ENCODE results near the gene G0S2. TPM values are rescaled to one million over a fixed set of nuclear protein-coding genes. Genes with fewer than 3 reads are reported as not detected.

Gene G0S2
- total RNA-seq, 1 experiment from 2014 or later: 9.0 TPM

GRCh38 chr1:209688746-209689234, 13.6 kb downstream of the G0S2 start:
- CTCF ChIA-PET: interaction anchor here (1.1 kb wide), 1 partner anchor 81 kb away, joined by 3 read pairs; no protein-coding TSS in a partner anchor
- DNase-seq (ENCODE audit: low spot score): no peak

GRCh38 chr1:209689477-209689876, 14.3 kb downstream of the G0S2 start:
- Histone ChIP-seq H3K36me3 (ENCODE audit: insufficient read depth, low read length, poor library complexity, severe bottlenecking) (no peaks in the 10 kb centered on the region), H3K27ac (ENCODE audit: low read depth, low read length, poor library complexity, severe bottlenecking) (no peak overlapping the region), H3K27me3 (replicated peaks; ENCODE audit: insufficient read depth, low read depth, low read length, poor library complexity) (no peaks in the 10 kb centered on the region), H3K4me1 (ENCODE audit: insufficient read depth, low read length, poor library complexity, severe bottlenecking) (peaks cover 40% of the 10 kb centered on the region), H3K9me3 (ENCODE audit: low read depth, low read length, poor library complexity, severe bottlenecking) (no peaks in the 10 kb centered on the region), H3K4me3 (ENCODE audit: low read depth, low read length, poor library complexity, severe bottlenecking) (no peak overlapping the region)
- POLR2A ChIA-PET (ENCODE audit: low non-redundant PET): no interaction called here
- no TSS peak for BruUV-seq (replicated peaks)
- intact Hi-C loops (cut with micrococcal nuclease; ENCODE audit: unreplicated experiment): no loop called here
- CTCF ChIA-PET: interaction anchor here (0.6 to 1.1 kb wide), 2 partner anchors 80 to 120 kb away, joined by 3 read pairs; no protein-coding TSS in a partner anchor
- peak; percentile 44 for DNase-seq (ENCODE audit: low spot score)
- no peak for TF ChIP-seq EZH2 (IDR thresholded peaks at IDR 0.05; ENCODE audit: borderline replicate concordance, low read depth, low read length, poor library complexity, severe bottlenecking)
- TF ChIP-seq CTCF (conservative IDR thresholded peaks at IDR 0.05; ENCODE audit: low read depth, low read length): no peak

More at GRCh38 chr1:209688746-209689234, 13.6 kb downstream of the G0S2 start:
- H3K36me3 ChIP-seq (ENCODE audit: insufficient read depth, low read length, poor library complexity, severe bottlenecking): no peaks in the 10 kb centered on the region
- intact Hi-C loops (cut with micrococcal nuclease; ENCODE audit: unreplicated experiment): no loop called here
- no TSS peak for BruUV-seq (replicated peaks)
- H3K4me3 ChIP-seq (ENCODE audit: low read depth, low read length, poor library complexity, severe bottlenecking): no peak overlapping the region
- no peaks in the 10 kb centered on the region for H3K27me3 ChIP-seq (replicated peaks; ENCODE audit: insufficient read depth, low read depth, low read length, poor library complexity)
- H3K27ac ChIP-seq (ENCODE audit: low read depth, low read length, poor library complexity, severe bottlenecking): no peak overlapping the region
- peaks cover 40% of the 10 kb centered on the region for H3K4me1 ChIP-seq (ENCODE audit: insufficient read depth, low read length, poor library complexity, severe bottlenecking)
- TF ChIP-seq CTCF (conservative IDR thresholded peaks at IDR 0.05; ENCODE audit: low read depth, low read length) (no peak), EZH2 (IDR thresholded peaks at IDR 0.05; ENCODE audit: borderline replicate concordance, low read depth, low read length, poor library complexity, severe bottlenecking) (no peak)
- POLR2A ChIA-PET (ENCODE audit: low non-redundant PET): no interaction called here
- H3K9me3 ChIP-seq (ENCODE audit: low read depth, low read length, poor library complexity, severe bottlenecking): no peaks in the 10 kb centered on the region

- no peaks in the 10 kb centered on the region for H3K36me3 ChIP-seq (ENCODE audit: insufficient read depth, low read length, poor library complexity, severe bottlenecking)
- no peak for DNase-seq (ENCODE audit: low spot score)
- ChIA-PET CTCF (no interaction called here), POLR2A (ENCODE audit: low non-redundant PET) (no interaction called here)
- no peak overlapping the region for H3K4me3 ChIP-seq (ENCODE audit: low read depth, low read length, poor library complexity, severe bottlenecking)
- BruUV-seq (replicated peaks): no TSS peak
- peak overlapping the region; percentile 40 for H3K27ac ChIP-seq (ENCODE audit: low read depth, low read length, poor library complexity, severe bottlenecking)
- no peaks in the 10 kb centered on the region for H3K9me3 ChIP-seq (ENCODE audit: low read depth, low read length, poor library complexity, severe bottlenecking)
- H3K4me1 ChIP-seq (ENCODE audit: insufficient read depth, low read length, poor library complexity, severe bottlenecking): peaks cover 43% of the 10 kb centered on the region
- no peak for TF ChIP-seq EZH2 (IDR thresholded peaks at IDR 0.05; ENCODE audit: borderline replicate concordance, low read depth, low read length, poor library complexity, severe bottlenecking)
- no peak for TF ChIP-seq CTCF (conservative IDR thresholded peaks at IDR 0.05; ENCODE audit: low read depth, low read length)
- H3K27me3 ChIP-seq (replicated peaks; ENCODE audit: insufficient read depth, low read depth, low read length, poor library complexity): no peaks in the 10 kb centered on the region
- intact Hi-C loops (cut with micrococcal nuclease; ENCODE audit: unreplicated experiment): loop anchor here (10.0 kb wide), 1 partner anchor 486 kb away; no protein-coding TSS in a partner anchor
Observed at GRCh38 chr1:209691237-209691636, 16.0 kb downstream of the G0S2 start.

Data from A673 (cell line).